Liver (tissue), 9 donors: ENCODE results near the gene IGHMBP2. TPM values are rescaled to one million over a fixed set of nuclear protein-coding genes. Genes with fewer than 3 reads are reported as not detected.

ENCODE experiments used
- DNase-seq: peaks from one replicate; pipeline ENCODE4 v3.0.0-alpha.2; 2017; ENCODE audit warnings: low spot score
- H3K27ac ChIP-seq, 2 donors: one replicate each; pipeline ENCODE4 v1.7.0; 2013; ENCODE audit warnings: inconsistent platforms in 2 of 2, low read length in 2 of 2, control low read depth in 1 of 2, low read depth in 1 of 2, mild to moderate bottlenecking in 1 of 2
- H3K27me3 ChIP-seq, 4 donors: one replicate each; pipeline versions ENCODE4 v1.6.1 to v1.7.0; 2013; ENCODE audit warnings: low read length in 3 of 4, inconsistent platforms in 1 of 4, mild to moderate bottlenecking in 1 of 4, moderate library complexity in 1 of 4; ENCODE audit not compliant: control insufficient read depth in 4 of 4, insufficient read depth in 4 of 4
- H3K36me3 ChIP-seq, 4 donors: one replicate each; pipeline versions ENCODE4 v1.6.1 to v1.7.0; 2013; ENCODE audit warnings: low read length in 3 of 4, mild to moderate bottlenecking in 3 of 4, low read depth in 1 of 4, moderate library complexity in 1 of 4; ENCODE audit not compliant: control insufficient read depth in 4 of 4, insufficient read depth in 3 of 4
- H3K4me1 ChIP-seq, 4 donors: one replicate each; pipeline versions ENCODE4 v1.6.1 to v1.7.0; 2013; ENCODE audit warnings: low read length in 3 of 4, mild to moderate bottlenecking in 3 of 4, moderate library complexity in 1 of 4; ENCODE audit not compliant: control insufficient read depth in 4 of 4, insufficient read depth in 4 of 4
- H3K4me3 ChIP-seq, 3 donors: one replicate each; pipeline versions ENCODE4 v1.6.1 to v1.7.0; 2013; ENCODE audit warnings: low read length in 3 of 3, control low read depth in 1 of 3, low read depth in 1 of 3, mild to moderate bottlenecking in 1 of 3
- H3K9ac ChIP-seq, 2 donors: one replicate each; pipeline ENCODE4 v1.7.0; 2013; ENCODE audit warnings: low read length in 2 of 2, mild to moderate bottlenecking in 2 of 2, moderate library complexity in 2 of 2, control low read depth in 1 of 2, low read depth in 1 of 2
- H3K9me3 ChIP-seq, 4 donors: one replicate each; pipeline versions ENCODE4 v1.6.1 to v1.7.0; 2013; ENCODE audit warnings: low read length in 3 of 4; ENCODE audit not compliant: control insufficient read depth in 4 of 4
- EGR1 ChIP-seq, 2 donors: IDR thresholded peaks; 2 replicates each; pipeline ENCODE4 v1.6.1; 2016 to 2018; ENCODE audit warnings: antibody characterized with exemption in 2 of 2, low read depth in 2 of 2
- FOXA1 ChIP-seq: IDR thresholded peaks from 2 replicates; pipeline ENCODE4 v1.6.1; 2016; ENCODE audit warnings: antibody characterized with exemption
- FOXA2 ChIP-seq: IDR thresholded peaks from 2 replicates; pipeline ENCODE4 v1.6.1; 2016; ENCODE audit warnings: antibody characterized with exemption
- GABPA ChIP-seq, 2 donors: IDR thresholded peaks in 1 of 2; conservative IDR thresholded peaks in 1 of 2; 2 replicates each; pipeline ENCODE4 v1.6.1; 2016; ENCODE audit warnings: antibody characterized with exemption in 2 of 2, mild to moderate bottlenecking in 1 of 2, moderate library complexity in 1 of 2
- HNF4A ChIP-seq, 2 donors: conservative IDR thresholded peaks; 2 replicates each; pipeline ENCODE4 v1.6.1; 2016; ENCODE audit warnings: antibody characterized with exemption in 2 of 2, mild to moderate bottlenecking in 2 of 2
- HNF4G ChIP-seq: IDR thresholded peaks from 2 replicates; pipeline ENCODE4 v1.6.1; 2016; ENCODE audit warnings: antibody characterized with exemption
- JUND ChIP-seq, 2 donors: IDR thresholded peaks; 2 replicates each; pipeline ENCODE4 v1.6.1; 2016; ENCODE audit warnings: antibody characterized with exemption in 2 of 2
- MAX ChIP-seq: IDR thresholded peaks from 2 replicates; pipeline ENCODE4 v1.6.1; 2016; ENCODE audit warnings: antibody characterized with exemption
- NR2F2 ChIP-seq: IDR thresholded peaks from 2 replicates; pipeline ENCODE4 v1.6.1; 2016; ENCODE audit warnings: antibody characterized with exemption
- RAD21 ChIP-seq, 2 donors: IDR thresholded peaks; 2 replicates each; pipeline ENCODE4 v1.6.1; 2016; ENCODE audit warnings: antibody characterized with exemption in 2 of 2, mild to moderate bottlenecking in 2 of 2
- REST ChIP-seq: IDR thresholded peaks from 2 replicates; pipeline ENCODE4 v1.6.1; 2016; ENCODE audit warnings: antibody characterized with exemption, mild to moderate bottlenecking
- RXRA ChIP-seq, 2 donors: IDR thresholded peaks; 2 replicates each; pipeline ENCODE4 v1.6.1; 2017 to 2018; ENCODE audit warnings: antibody characterized with exemption in 2 of 2, mild to moderate bottlenecking in 1 of 2
- YY1 ChIP-seq: IDR thresholded peaks from 2 replicates; pipeline ENCODE4 v1.6.1; 2016; ENCODE audit warnings: antibody characterized with exemption, mild to moderate bottlenecking
- ZBTB33 ChIP-seq: IDR thresholded peaks from 2 replicates; pipeline ENCODE4 v1.6.1; 2016; ENCODE audit warnings: antibody characterized with exemption
- WGBS: extraction: QIAGEN DNeasy Blood & Tissue Kit; methylation state at CpG from one replicate; pipeline ENCODE4 v1.1.7; 2013; 5-methylcytosine and 5-hydroxymethylcytosine counted together
- polyA plus RNA-seq, 2 donors: library from polyadenylated mRNA; stranded (reverse) in 1 of 2; unstranded in 1 of 2; fragments of 200-250 nt in 1 of 2; fragments of >200 nt in 1 of 2; fragmentation: Nextera tagmentation in 1 of 2; extraction: Ambion mirVana in 1 of 2; gene quantifications; one replicate each; pipeline versions ENCODE4 v1.2.1 to v1.2.3, GENCODE V29; 2013 to 2015
- total RNA-seq, 2 donors: library from RNA; depleted of rRNA; stranded (reverse); fragments of >200 nt; gene quantifications; one replicate each; pipeline ENCODE4 v1.2.3, GENCODE V29; 2014
- donor health status: healthy.
- donor health status: healthy.
- donor health status: healthy.
- donor health status: healthy.
- donor health status: healthy.

Gene IGHMBP2
- total and polyA plus RNA-seq, 4 donors = 5.7 to 14.0 (median 7.0) TPM

DNA sequence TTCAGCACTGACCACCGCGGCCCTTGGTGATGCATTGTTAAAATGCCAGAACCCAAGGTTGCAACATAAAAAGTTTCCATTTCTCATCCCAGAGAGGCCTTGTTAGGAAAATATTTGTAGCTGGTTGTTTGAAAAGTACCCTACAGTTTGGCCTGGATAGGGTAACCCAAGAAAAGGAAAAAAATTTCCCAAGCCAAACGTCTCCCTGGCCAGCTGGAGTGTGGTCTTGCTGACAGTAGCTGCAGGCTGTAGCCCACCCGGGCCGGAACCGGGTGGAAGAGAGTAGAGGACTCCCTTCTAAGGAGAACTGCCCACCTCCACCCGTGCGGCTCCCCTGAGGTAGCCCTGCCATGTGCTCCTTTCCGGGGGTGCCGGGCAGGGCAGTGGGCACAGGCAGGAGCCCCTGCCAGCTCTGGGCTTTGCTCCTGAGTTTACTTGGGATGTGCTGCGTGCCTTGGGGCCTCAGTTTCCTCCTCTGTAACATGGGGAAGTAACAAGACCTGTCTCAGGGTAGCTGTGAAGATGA is 38.5 kb downstream of the IGHMBP2 start:
- Histone ChIP-seq H3K27me3 (no peaks in the 10 kb centered on the region), H3K27ac (no peak overlapping the region), H3K9me3 (no peaks in the 10 kb centered on the region), H3K4me1 (no peaks in the 10 kb centered on the region), H3K9ac (no peak overlapping the region), H3K36me3 (peaks cover 9 to 27% (median 14%) of the 10 kb centered on the region in 4 donors), H3K4me3 (no peak overlapping the region)
- 89% methylated on average over 11 of the region's 11 CpGs for WGBS
- TF ChIP-seq GABPA (IDR thresholded peaks at IDR 0.05 in 1 of 2, conservative IDR thresholded peaks at IDR 0.05 in 1 of 2) (no peak), JUND (IDR thresholded peaks at IDR 0.05) (no peak), MAX (no peak), ZBTB33 (no peak), EGR1 (IDR thresholded peaks at IDR 0.05; ENCODE audit: low read depth in 2 of 2) (no peak), HNF4G (no peak), YY1 (no peak)
- DNase-seq = no peak

GRCh38 chr11:68942751-68943271 is 39.1 kb downstream of the IGHMBP2 start:
- no peak for TF ChIP-seq FOXA2
- TF ChIP-seq REST = no peak
- TF ChIP-seq HNF4A (conservative IDR thresholded peaks at IDR 0.05) = no peak
- no peak for TF ChIP-seq RAD21 (IDR thresholded peaks at IDR 0.05)
- TF ChIP-seq YY1 = no peak
- no peak for TF ChIP-seq RXRA (IDR thresholded peaks at IDR 0.05)
- TF ChIP-seq MAX = no peak
- TF ChIP-seq NR2F2 = no peak
- TF ChIP-seq FOXA1 = no peak
- 79% methylated on average over 9 of the region's 9 CpGs for WGBS
- no peak overlapping the region for H3K27ac ChIP-seq

More at GRCh38 chr11:68942751-68943271, 39.1 kb downstream of the IGHMBP2 start:
- Histone ChIP-seq H3K36me3 (peaks cover 4 to 20% (median 11%) of the 10 kb centered on the region in 4 donors), H3K4me3 (no peak overlapping the region), H3K9ac (no peak overlapping the region), H3K27me3 (no peaks in the 10 kb centered on the region), H3K9me3 (no peaks in the 10 kb centered on the region), H3K4me1 (no peaks in the 10 kb centered on the region)
- DNase-seq = no peak
